SU-DHL-6 (cell line): ENCODE results near the gene MRPS10.

Experiments
- H2AFZ ChIP-seq: fragments of 200-600 bp; sonication (generic); 2 replicates; pipeline ENCODE4 v1.6.1; 2014; ENCODE audit warnings: low read depth, mild to moderate bottlenecking, moderate library complexity, mixed read lengths, antibody characterized with exemption, low read length; ENCODE audit not compliant: severe bottlenecking
- H3F3A ChIP-seq: fragments of 200-600 bp; shearing (Covaris generic); 2 replicates; pipeline ENCODE4 v1.6.0; 2016; ENCODE audit warnings: antibody characterized with exemption, mild to moderate bottlenecking; ENCODE audit not compliant: insufficient read depth
- H3K27ac ChIP-seq: fragments of 200-600 bp; sonication (generic); 2 replicates; pipeline ENCODE4 v1.5.1; 2016; ENCODE audit warnings: low read depth, mild to moderate bottlenecking, low read length, moderate library complexity, mixed read lengths
- H3K27me3 ChIP-seq: fragments of 200-600 bp; sonication (generic), shearing (Covaris generic); 2 replicates; pipeline ENCODE4 v1.6.0; 2014; ENCODE audit warnings: mild to moderate bottlenecking, low read length
- H3K36me3 ChIP-seq: fragments of 200-600 bp; sonication (generic); 2 replicates; pipeline ENCODE4 v1.6.1; 2014; ENCODE audit warnings: mild to moderate bottlenecking, low read length, mixed read lengths
- H3K4me2 ChIP-seq: fragments of 300-600, 200-600 bp; shearing (Covaris generic), sonication (generic); 2 replicates; pipeline ENCODE4 v1.6.0; 2014; ENCODE audit warnings: low read length, low read depth, mild to moderate bottlenecking; ENCODE audit not compliant: poor library complexity, severe bottlenecking
- H3K4me3 ChIP-seq: fragments of 200-600 bp; sonication (generic); 2 replicates; pipeline ENCODE4 v1.5.1; 2014; ENCODE audit warnings: antibody characterized with exemption, low read length, mild to moderate bottlenecking, mixed read lengths; ENCODE audit not compliant: insufficient read depth, poor library complexity, severe bottlenecking
- H3K79me2 ChIP-seq: fragments of 200-600 bp; sonication (generic); 2 replicates; pipeline ENCODE4 v1.6.1; 2014; ENCODE audit warnings: mild to moderate bottlenecking, low read length, moderate library complexity; ENCODE audit not compliant: insufficient read depth
- H3K9ac ChIP-seq: fragments of 200-600 bp; sonication (generic); 2 replicates; pipeline ENCODE4 v1.7.0; 2014; ENCODE audit warnings: mild to moderate bottlenecking, low read length
- H3K9me2 ChIP-seq: fragments of 200-600 bp; sonication (generic); replicated peaks from 2 replicates; pipeline ENCODE4 v1.6.1; 2014; ENCODE audit warnings: low read length; ENCODE audit not compliant: insufficient read depth
- H3K9me3 ChIP-seq: fragments of 200-600 bp; sonication (generic); 2 replicates; pipeline ENCODE4 v1.6.1; 2014; ENCODE audit warnings: low read length, mixed read lengths; ENCODE audit not compliant: insufficient read depth
- H4K20me1 ChIP-seq: fragments of 200-600 bp; sonication (generic); 2 replicates; pipeline ENCODE4 v1.6.1; 2014; ENCODE audit warnings: low read depth, mild to moderate bottlenecking, antibody characterized with exemption, low read length, moderate library complexity, mixed read lengths
- EZH2phosphoT487 ChIP-seq: fragments of 200-600 bp; sonication (generic), shearing (Covaris generic); conservative IDR thresholded peaks from 2 replicates; pipeline ENCODE4 v1.6.1; 2018; ENCODE audit warnings: mild to moderate bottlenecking, antibody characterized with exemption, low read length, moderate library complexity, mixed read lengths
- TF ChIP-seq, protein P1 (sequence below): fragments of 200-600 bp; sonication (generic); IDR thresholded peaks from one replicate; pipeline ENCODE4 v1.5.1; 2017; ENCODE audit warnings: antibody characterized with exemption, mild to moderate bottlenecking, low read length, moderate library complexity; ENCODE audit not compliant: insufficient read depth, poor library complexity, severe bottlenecking

Gene MRPS10

DNA sequence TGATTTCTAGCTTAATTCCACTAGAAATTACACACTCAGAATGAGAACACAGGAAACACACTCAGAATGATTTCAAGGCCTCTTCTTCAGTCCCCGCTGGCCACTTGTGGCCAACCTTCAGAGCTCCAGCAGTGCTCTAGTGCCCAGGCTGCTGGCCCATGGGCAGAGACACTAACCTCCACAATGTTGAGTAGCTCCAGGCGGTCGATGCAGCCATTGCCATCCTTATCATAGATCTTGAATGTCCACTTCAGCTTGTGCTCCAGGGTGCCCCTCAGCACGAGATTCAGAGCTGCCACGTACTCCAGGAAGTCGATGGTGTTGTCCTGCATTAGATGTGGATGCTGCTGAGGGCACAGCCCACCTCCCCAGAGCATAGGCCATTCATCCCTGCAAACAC, 29.3 kb downstream of the MRPS10 start:
- TF ChIP-seq, protein P1, sequence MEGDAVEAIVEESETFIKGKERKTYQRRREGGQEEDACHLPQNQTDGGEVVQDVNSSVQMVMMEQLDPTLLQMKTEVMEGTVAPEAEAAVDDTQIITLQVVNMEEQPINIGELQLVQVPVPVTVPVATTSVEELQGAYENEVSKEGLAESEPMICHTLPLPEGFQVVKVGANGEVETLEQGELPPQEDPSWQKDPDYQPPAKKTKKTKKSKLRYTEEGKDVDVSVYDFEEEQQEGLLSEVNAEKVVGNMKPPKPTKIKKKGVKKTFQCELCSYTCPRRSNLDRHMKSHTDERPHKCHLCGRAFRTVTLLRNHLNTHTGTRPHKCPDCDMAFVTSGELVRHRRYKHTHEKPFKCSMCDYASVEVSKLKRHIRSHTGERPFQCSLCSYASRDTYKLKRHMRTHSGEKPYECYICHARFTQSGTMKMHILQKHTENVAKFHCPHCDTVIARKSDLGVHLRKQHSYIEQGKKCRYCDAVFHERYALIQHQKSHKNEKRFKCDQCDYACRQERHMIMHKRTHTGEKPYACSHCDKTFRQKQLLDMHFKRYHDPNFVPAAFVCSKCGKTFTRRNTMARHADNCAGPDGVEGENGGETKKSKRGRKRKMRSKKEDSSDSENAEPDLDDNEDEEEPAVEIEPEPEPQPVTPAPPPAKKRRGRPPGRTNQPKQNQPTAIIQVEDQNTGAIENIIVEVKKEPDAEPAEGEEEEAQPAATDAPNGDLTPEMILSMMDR, result no peak
- TF ChIP-seq EZH2phosphoT487, result no peak
- Histone ChIP-seq H3K79me2 (no peaks in the 10 kb centered on the region), H3K27ac (no peak overlapping the region), H3K9me2 (no peaks in the 10 kb centered on the region), H3F3A (no peaks in the 10 kb centered on the region), H3K4me2 (no peak overlapping the region), H4K20me1 (no peaks in the 10 kb centered on the region), H3K4me3 (no peak overlapping the region), H3K36me3 (no peaks in the 10 kb centered on the region), H3K9me3 (no peaks in the 10 kb centered on the region), H3K27me3 (no peaks in the 10 kb centered on the region), H3K9ac (no peak overlapping the region), H2AFZ (no peak overlapping the region)

DNA sequence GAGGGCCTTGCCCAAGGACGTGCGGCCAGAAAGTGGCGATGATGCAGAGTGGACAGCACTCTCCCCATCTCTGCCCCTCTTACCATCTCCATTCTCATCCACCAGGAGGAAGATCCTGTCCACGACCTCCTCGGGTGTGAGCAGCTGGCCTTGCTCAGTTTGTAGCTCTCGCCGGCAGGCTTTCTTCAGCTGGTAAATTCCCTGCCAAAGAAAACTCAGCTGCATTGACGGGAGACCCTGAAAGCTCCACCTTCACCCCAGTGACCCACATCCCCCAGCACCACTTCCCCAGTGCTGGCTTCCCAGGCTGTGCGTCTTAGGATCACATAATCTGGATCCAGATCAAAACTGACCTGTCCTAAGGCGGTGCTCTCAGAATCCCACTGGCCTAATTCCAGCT, 32.1 kb downstream of the MRPS10 start:
- H3K4me3 ChIP-seq, result no peak overlapping the region
- no peak overlapping the region for H3K9ac ChIP-seq
- H3K9me3 ChIP-seq, result no peaks in the 10 kb centered on the region
- TF ChIP-seq, protein P1, result no peak
- no peak for TF ChIP-seq EZH2phosphoT487
- H2AFZ ChIP-seq, result no peak overlapping the region
- no peaks in the 10 kb centered on the region for H3K36me3 ChIP-seq
- H3K9me2 ChIP-seq, result no peaks in the 10 kb centered on the region
- H3K4me2 ChIP-seq, result no peak overlapping the region
- no peak overlapping the region for H3K27ac ChIP-seq
- H4K20me1 ChIP-seq, result no peaks in the 10 kb centered on the region
- H3F3A ChIP-seq, result no peaks in the 10 kb centered on the region
- no peaks in the 10 kb centered on the region for H3K27me3 ChIP-seq
- H3K79me2 ChIP-seq, result no peaks in the 10 kb centered on the region

DNA sequence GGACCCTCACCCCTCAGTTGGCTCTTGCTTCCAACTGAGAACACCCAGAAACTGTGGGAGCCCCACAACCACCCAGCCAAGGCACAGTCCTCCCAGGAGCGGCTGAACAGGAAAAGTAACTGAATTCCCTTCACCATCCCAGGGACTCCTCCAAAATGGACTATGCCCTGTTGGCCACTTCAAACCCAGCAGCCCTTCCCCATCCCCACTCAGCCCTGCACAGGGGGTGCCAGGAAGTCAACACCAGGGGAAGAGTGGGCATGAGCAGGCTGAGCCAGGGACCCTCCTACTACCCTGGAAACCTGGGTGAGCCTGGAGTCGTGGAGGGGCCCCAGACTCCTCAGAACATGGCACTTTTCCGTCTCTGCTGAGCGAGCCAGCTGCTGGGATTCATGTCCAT, 33.2 kb downstream of the MRPS10 start:
- Histone ChIP-seq H3K79me2 (no peaks in the 10 kb centered on the region), H3K9ac (no peak overlapping the region), H3K36me3 (no peaks in the 10 kb centered on the region), H4K20me1 (no peaks in the 10 kb centered on the region), H3K27me3 (no peaks in the 10 kb centered on the region), H3F3A (no peaks in the 10 kb centered on the region), H3K27ac (no peak overlapping the region), H3K9me2 (no peaks in the 10 kb centered on the region), H3K4me2 (no peak overlapping the region), H3K9me3 (no peaks in the 10 kb centered on the region), H2AFZ (no peak overlapping the region), H3K4me3 (no peak overlapping the region)
- TF ChIP-seq, protein P1, result no peak
- no peak for TF ChIP-seq EZH2phosphoT487
